Endothelial cell of umbilical vein (primary cell): ENCODE measurements around the gene KITLG. TPM values are rescaled to one million over a fixed set of nuclear protein-coding genes. Genes with fewer than 3 reads are reported as not detected.

ENCODE experiments used
- BruUV-seq: library from RNA; stranded (reverse); fragments of 400-500 nt; replicated peaks from 2 replicates; lab custom pipeline; 2021; lab: Mats Ljungman, UMichigan
- CTCF ChIA-PET: fragments of 300-600, 350-600 bp; sonication (Branson Sonifier 250); formaldehyde crosslinking; loops from one replicate; lab custom pipeline; 2021; ENCODE audit warnings: antibody characterized with exemption, inconsistent platforms; lab: Charles Lee
- POLR2A ChIA-PET: fragments of 300-600, 350-600 bp; sonication (Branson Sonifier 250); formaldehyde crosslinking; loops from one replicate; lab custom pipeline; 2021; ENCODE audit warnings: antibody characterized with exemption, inconsistent platforms; lab: Charles Lee
- DNase-seq: peaks from one replicate; pipeline ENCODE4 v3.0.0-alpha.2; 2011; ENCODE audit warnings: low read depth, low spot score
- FAIRE-seq: peaks from 2 replicates; lab custom pipeline; 2011; peaks lifted over from hg19 to GRCh38; lab: Jason Lieb, UNC
- H2AFZ ChIP-seq: 2 replicates; pipeline ENCODE4 v1.6.0; 2012; ENCODE audit warnings: low read depth, low read length, control low read depth, inconsistent platforms
- H3K27ac ChIP-seq: 2 replicates; pipeline ENCODE4 v1.5.1; 2011; ENCODE audit warnings: low read depth, mild to moderate bottlenecking, control low read depth, low read length, moderate library complexity; ENCODE audit not compliant: insufficient read depth
- H3K27me3 ChIP-seq, 2 experiments: 2 replicates each; pipeline versions ENCODE4 v1.6.0 to v1.6.1; 2011; ENCODE audit warnings: low read length in 2 of 2, mixed read lengths in 1 of 2; ENCODE audit not compliant: control insufficient read depth in 2 of 2, insufficient read depth in 2 of 2
- H3K36me3 ChIP-seq, 2 experiments: 2 replicates in 1 of 2; 3 replicates in 1 of 2; pipeline ENCODE4 v1.5.1; 2011; ENCODE audit warnings: low read length in 2 of 2, mild to moderate bottlenecking in 1 of 2, moderate library complexity in 1 of 2; ENCODE audit not compliant: control insufficient read depth in 2 of 2, insufficient read depth in 2 of 2; ENCODE audit errors: extremely low read depth in 1 of 2
- H3K4me1 ChIP-seq: 3 replicates; pipeline ENCODE4 v1.5.1; 2011; ENCODE audit warnings: mild to moderate bottlenecking, low read length; ENCODE audit not compliant: control insufficient read depth, insufficient read depth; ENCODE audit errors: extremely low read depth
- H3K4me2 ChIP-seq: 2 replicates; pipeline ENCODE4 v1.6.1; 2011; ENCODE audit warnings: low read length, control low read depth, mixed read lengths; ENCODE audit not compliant: insufficient read depth
- H3K4me3 ChIP-seq, 3 experiments: fragments of 200-600 bp in 1 of 3; sonication (generic), shearing (Covaris generic) in 1 of 3; replicated peaks in 1 of 3; 2 replicates each; pipeline ENCODE4 v1.5.1; 2011 to 2016; ENCODE audit warnings: control low read depth in 3 of 3, low read length in 3 of 3, mild to moderate bottlenecking in 2 of 3, inconsistent platforms in 1 of 3, low read depth in 1 of 3, moderate library complexity in 1 of 3; ENCODE audit not compliant: insufficient read depth in 1 of 3
- H3K79me2 ChIP-seq: 2 replicates; pipeline ENCODE4 v1.6.0; 2012; ENCODE audit warnings: low read length, inconsistent platforms; ENCODE audit not compliant: control insufficient read depth, insufficient read depth
- H3K9ac ChIP-seq: replicated peaks from 2 replicates; pipeline ENCODE3; 2011; ENCODE audit warnings: low read length, control low read depth; ENCODE audit not compliant: insufficient read depth; ENCODE audit errors: extremely low read depth
- H3K9me1 ChIP-seq: replicated peaks from 3 replicates; pipeline ENCODE4 v1.6.0; 2011; ENCODE audit warnings: mild to moderate bottlenecking, low read length; ENCODE audit not compliant: control insufficient read depth, insufficient read depth; ENCODE audit errors: extremely low read depth
- H3K9me3 ChIP-seq: replicated peaks from 2 replicates; pipeline ENCODE4 v1.5.1; 2012; ENCODE audit warnings: low read length, inconsistent platforms; ENCODE audit not compliant: control insufficient read depth, insufficient read depth
- H4K20me1 ChIP-seq: replicated peaks from 2 replicates; pipeline ENCODE3; 2011; ENCODE audit warnings: mild to moderate bottlenecking, low read length; ENCODE audit not compliant: control insufficient read depth, insufficient read depth; ENCODE audit errors: extremely low read depth
- CTCF ChIP-seq, 2 donors: IDR thresholded peaks; 1 replicate in 1 of 2; 2 replicates in 1 of 2; pipeline ENCODE4 v1.5.1; 2011; ENCODE audit warnings: low read length in 2 of 2, mild to moderate bottlenecking in 2 of 2, moderate library complexity in 2 of 2, control low read depth in 1 of 2, inconsistent platforms in 1 of 2, low read depth in 1 of 2; ENCODE audit not compliant: insufficient read depth in 1 of 2; ENCODE audit errors: extremely low read depth in 1 of 2
- EZH2 ChIP-seq: IDR thresholded peaks from 2 replicates; pipeline ENCODE4 v1.6.1; 2012; ENCODE audit warnings: borderline replicate concordance, low read depth, mild to moderate bottlenecking, moderate library complexity, low read length, inconsistent platforms; ENCODE audit not compliant: severe bottlenecking
- FOS ChIP-seq: IDR thresholded peaks from 2 replicates; pipeline ENCODE4 v1.6.1; 2011; ENCODE audit warnings: mild to moderate bottlenecking, low read length, moderate library complexity, borderline replicate concordance; ENCODE audit not compliant: insufficient read depth
- JUN ChIP-seq: IDR thresholded peaks from 2 replicates; pipeline ENCODE4 v1.6.1; 2011; ENCODE audit warnings: borderline replicate concordance, low read depth; ENCODE audit not compliant: insufficient read length, insufficient read depth
- MYC ChIP-seq: IDR thresholded peaks from one replicate; pipeline ENCODE4 v1.6.1; 2011; ENCODE audit warnings: mild to moderate bottlenecking, low read depth, low read length
- dilution Hi-C: fragments of 300-500 bp; cut with MboI; formaldehyde crosslinking; loops from one replicate; pipeline ENCODE4 v1.15.0; 2019; ENCODE audit warnings: low sequenced_read_pairs; ENCODE audit not compliant: extremely low pct_ligation_motif_present
- intact Hi-C: fragments of 100-400 bp; cut with micrococcal nuclease; formaldehyde crosslinking; loops from one replicate; pipeline ENCODE4 v1.10.0; 2022
- polyA plus RNA-seq, 4 experiments: library from polyadenylated mRNA; depleted of rRNA in 3 of 4; stranded (reverse) in 3 of 4; unstranded in 1 of 4; fragments of >200 nt; gene quantifications; 2 replicates each; pipeline versions ENCODE4 v1.2.1 to v1.2.3, GENCODE V29; 2011 to 2012; ENCODE audit warnings: missing spikeins in 1 of 4
- total RNA-seq: library from RNA; stranded (reverse); gene quantifications from 2 replicates; pipeline ENCODE4 v1.2.3, GENCODE V29; 2021

The KITLG gene
- total and polyA plus RNA-seq, 2 donors (not counting 3 experiments of a cell fraction or from before 2014, with no cell fraction given), result 3.8 to 32.5 TPM

- CTCF ChIA-PET, result interaction anchor here (0.7 kb wide), 1 partner anchor 21 kb away, joined by 3 read pairs; no protein-coding TSS in a partner anchor
Measured at GRCh38 chr12:88472248-88472647, 108.0 kb downstream of the KITLG start.

More at GRCh38 chr12:88472248-88472647, 108.0 kb downstream of the KITLG start:
- Histone ChIP-seq H4K20me1 (no peaks in the 10 kb centered on the region), H3K27ac (no peak overlapping the region), H3K9me1 (no peaks in the 10 kb centered on the region), H3K4me2 (no peak overlapping the region), H2AFZ (no peak overlapping the region), H3K27me3 (no peaks in the 10 kb centered on the region), H3K36me3 (no peaks in the 10 kb centered on the region), H3K79me2 (no peaks in the 10 kb centered on the region), H3K9ac (no peak overlapping the region), H3K9me3 (no peaks in the 10 kb centered on the region), H3K4me1 (no peaks in the 10 kb centered on the region), H3K4me3 (no peak overlapping the region)
- no TSS peak for BruUV-seq
- TF ChIP-seq CTCF (IDR thresholded peaks at IDR 0.05; ENCODE audit: extremely low read depth in 1 of 2, insufficient read depth in 1 of 2, low read depth in 1 of 2, low read length in 2 of 2), result no peak
- no peak for TF ChIP-seq EZH2
- no peak for TF ChIP-seq MYC
- TF ChIP-seq FOS, result no peak
- TF ChIP-seq JUN, result no peak
- FAIRE-seq (no peak), DNase-seq (no peak)
- intact Hi-C loops, result no loop called here
- POLR2A ChIA-PET, result no interaction called here
- dilution Hi-C loops, result no loop called here
